Prostate gland (tissue), 2 donors: ENCODE measurements around the gene LRRC55.

Source experiments
- POLR2A ChIP-seq: fragments of 450-650 bp; IDR thresholded peaks from one replicate; pipeline ENCODE4 v1.6.1; 2016; ENCODE audit warnings: antibody characterized with exemption, mild to moderate bottlenecking
- POLR2AphosphoS5 ChIP-seq: sonication (generic); formaldehyde crosslinking; IDR thresholded peaks from one replicate; pipeline ENCODE4 v1.6.1; 2017; ENCODE audit warnings: antibody characterized with exemption
- TF ChIP-seq, protein P1 (sequence below), 4 experiments: fragments of 200-600 bp in 2 of 4; fragments of 450-650 bp in 2 of 4; sonication (generic) in 2 of 4; IDR thresholded peaks; 1 replicate in 3 of 4; 2 replicates in 1 of 4; pipeline ENCODE4 v1.5.1; 2016 to 2019; ENCODE audit warnings: antibody characterized with exemption in 4 of 4, mild to moderate bottlenecking in 2 of 4, moderate library complexity in 2 of 4

DNA sequence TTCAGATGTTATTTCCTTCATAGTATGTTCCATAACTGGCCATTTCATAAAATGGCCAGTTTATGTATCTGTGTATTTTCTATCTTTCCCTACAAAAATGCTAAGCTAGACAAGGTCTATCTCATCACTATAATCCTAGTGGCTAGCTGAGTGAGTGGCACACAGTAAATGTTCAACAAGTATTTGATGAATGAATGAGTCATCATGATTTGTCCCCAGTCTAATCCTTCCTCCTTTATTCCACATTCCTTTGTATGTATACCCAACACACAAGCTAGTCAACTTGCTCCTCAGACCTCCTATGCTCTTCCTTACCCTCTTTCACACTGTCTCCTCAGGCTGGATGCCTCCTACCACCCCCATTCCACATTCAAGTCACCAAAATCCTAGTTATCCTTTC, 42.8 kb downstream of the LRRC55 start:
- TF ChIP-seq, protein P1, sequence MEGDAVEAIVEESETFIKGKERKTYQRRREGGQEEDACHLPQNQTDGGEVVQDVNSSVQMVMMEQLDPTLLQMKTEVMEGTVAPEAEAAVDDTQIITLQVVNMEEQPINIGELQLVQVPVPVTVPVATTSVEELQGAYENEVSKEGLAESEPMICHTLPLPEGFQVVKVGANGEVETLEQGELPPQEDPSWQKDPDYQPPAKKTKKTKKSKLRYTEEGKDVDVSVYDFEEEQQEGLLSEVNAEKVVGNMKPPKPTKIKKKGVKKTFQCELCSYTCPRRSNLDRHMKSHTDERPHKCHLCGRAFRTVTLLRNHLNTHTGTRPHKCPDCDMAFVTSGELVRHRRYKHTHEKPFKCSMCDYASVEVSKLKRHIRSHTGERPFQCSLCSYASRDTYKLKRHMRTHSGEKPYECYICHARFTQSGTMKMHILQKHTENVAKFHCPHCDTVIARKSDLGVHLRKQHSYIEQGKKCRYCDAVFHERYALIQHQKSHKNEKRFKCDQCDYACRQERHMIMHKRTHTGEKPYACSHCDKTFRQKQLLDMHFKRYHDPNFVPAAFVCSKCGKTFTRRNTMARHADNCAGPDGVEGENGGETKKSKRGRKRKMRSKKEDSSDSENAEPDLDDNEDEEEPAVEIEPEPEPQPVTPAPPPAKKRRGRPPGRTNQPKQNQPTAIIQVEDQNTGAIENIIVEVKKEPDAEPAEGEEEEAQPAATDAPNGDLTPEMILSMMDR (IDR thresholded peaks at IDR 0.05): no peak
- TF ChIP-seq POLR2A: no peak
- no peak for TF ChIP-seq POLR2AphosphoS5
